HCT116 (cell line): ENCODE results near the gene PTPN22. TPM values are rescaled to one million over a fixed set of nuclear protein-coding genes. Genes with fewer than 3 reads are reported as not detected.

Source experiments
- ATAC-seq: fragments of 200-7000 bp; cut with Tn5 transposase; 2 replicates; pipeline ENCODE4 v1.9.1; 2020; ENCODE audit warnings: mild to moderate bottlenecking, moderate library complexity
- BruUV-seq: library from RNA; stranded (reverse); fragments of 400-500 nt; replicated peaks from 2 replicates; lab custom pipeline; 2021; lab: Mats Ljungman, UMichigan
- CTCF ChIA-PET: fragments of 300-600 bp; sonication (Branson Sonifier 250); formaldehyde crosslinking; loops from one replicate; lab custom pipeline; 2021; ENCODE audit warnings: antibody characterized with exemption; lab: Charles Lee
- POLR2A ChIA-PET: fragments of 300-600, 350-600 bp; sonication (Branson Sonifier 250); formaldehyde crosslinking; loops from one replicate; lab custom pipeline; 2021; ENCODE audit warnings: antibody characterized with exemption; lab: Charles Lee
- RAD21 ChIA-PET, 2 experiments: fragments of 300-600 bp; sonication (Branson Sonifier 250); formaldehyde crosslinking; loops; one replicate each; lab custom pipeline; 2023; ENCODE audit warnings: low total read pairs in 2 of 2; ENCODE audit not compliant: uncharacterized antibody in 2 of 2, unreplicated experiment in 2 of 2, low non-redundant PET in 1 of 2; lab: Charles Lee
- DNase-seq: peaks from one replicate; pipeline ENCODE4 v3.0.0-alpha.2; 2010; ENCODE audit warnings: low read depth, low spot score
- H2AFZ ChIP-seq: fragments of 200-600 bp; shearing (Covaris generic), sonication (generic); 2 replicates; pipeline ENCODE4 v1.6.1; 2017; ENCODE audit warnings: low read depth, mixed run types, mixed read lengths, antibody characterized with exemption, low read length; ENCODE audit not compliant: poor library complexity, severe bottlenecking
- H3K27ac ChIP-seq: 2 replicates; pipeline ENCODE4 v1.5.1; 2012; ENCODE audit warnings: low read depth, low read length
- H3K27me3 ChIP-seq: fragments of 200-600 bp; sonication (generic); 2 replicates; pipeline ENCODE4 v1.6.1; 2016; ENCODE audit warnings: mixed run types, low read length, mixed read lengths; ENCODE audit not compliant: insufficient read depth
- H3K36me3 ChIP-seq, 2 experiments: fragments of 200-500 bp in 1 of 2; fragments of 200-600 bp in 1 of 2; sonication (Bioruptor generic) in 1 of 2; sonication (generic) in 1 of 2; 2 replicates each; pipeline versions ENCODE4 v1.5.1 to v1.6.1; 2014 to 2016; ENCODE audit warnings: low read length in 2 of 2, inconsistent platforms in 1 of 2, mixed read lengths in 1 of 2, mixed run types in 1 of 2; ENCODE audit not compliant: insufficient read depth in 2 of 2, control insufficient read depth in 1 of 2
- H3K4me1 ChIP-seq, 2 experiments: fragments of 200-600 bp in 1 of 2; sonication (generic) in 1 of 2; 2 replicates each; pipeline versions ENCODE4 v1.5.1 to v1.6.1; 2012 to 2017; ENCODE audit warnings: low read length in 2 of 2, inconsistent platforms in 1 of 2, mild to moderate bottlenecking in 1 of 2, mixed read lengths in 1 of 2, mixed run types in 1 of 2, moderate library complexity in 1 of 2; ENCODE audit not compliant: insufficient read depth in 2 of 2, control insufficient read depth in 1 of 2
- H3K4me2 ChIP-seq: fragments of 200-600 bp; sonication (generic); 2 replicates; pipeline ENCODE4 v1.6.1; 2017; ENCODE audit warnings: mixed run types, low read length, mixed read lengths
- H3K4me3 ChIP-seq, 2 experiments: fragments of 200-600 bp in 1 of 2; sonication (generic) in 1 of 2; replicated peaks in 1 of 2; 2 replicates each; pipeline ENCODE4 v1.5.1; 2011 to 2016; ENCODE audit warnings: low read length in 2 of 2, control low read depth in 1 of 2, low read depth in 1 of 2, mild to moderate bottlenecking in 1 of 2, mixed read lengths in 1 of 2, mixed run types in 1 of 2
- H3K79me2 ChIP-seq: fragments of 200-600 bp; sonication (generic); 2 replicates; pipeline ENCODE4 v1.6.1; 2017; ENCODE audit warnings: mild to moderate bottlenecking, mixed run types, low read length, moderate library complexity, mixed read lengths; ENCODE audit not compliant: insufficient read depth
- H3K9ac ChIP-seq: fragments of 200-600 bp; sonication (generic); 2 replicates; pipeline ENCODE4 v1.6.1; 2016; ENCODE audit warnings: low read length, mixed read lengths
- H3K9me2 ChIP-seq: fragments of 200-600 bp; sonication (generic), shearing (Covaris generic); 2 replicates; pipeline ENCODE4 v1.6.1; 2017; ENCODE audit warnings: mixed run types, mild to moderate bottlenecking, moderate library complexity; ENCODE audit not compliant: insufficient read depth
- H3K9me3 ChIP-seq, 2 experiments: fragments of 200-500 bp in 1 of 2; fragments of 200-600 bp in 1 of 2; sonication (Bioruptor generic) in 1 of 2; sonication (generic) in 1 of 2; 2 replicates each; pipeline ENCODE4 v1.6.1; 2014 to 2017; ENCODE audit warnings: low read length in 2 of 2, mixed read lengths in 2 of 2, inconsistent platforms in 1 of 2, low read depth in 1 of 2, mild to moderate bottlenecking in 1 of 2, mixed run types in 1 of 2, moderate library complexity in 1 of 2; ENCODE audit not compliant: control insufficient read depth in 1 of 2, insufficient read depth in 1 of 2
- H4K20me1 ChIP-seq: fragments of 200-600 bp; sonication (generic), shearing (Covaris generic); 2 replicates; pipeline ENCODE4 v1.6.1; 2017; ENCODE audit warnings: mixed run types, mild to moderate bottlenecking, moderate library complexity; ENCODE audit not compliant: insufficient read depth
- CEBPB ChIP-seq: IDR thresholded peaks from 2 replicates; pipeline ENCODE4 v1.6.1; 2012; ENCODE audit warnings: low read depth
- EZH2 ChIP-seq: fragments of 200-600 bp; sonication (generic); IDR thresholded peaks from 2 replicates; pipeline ENCODE4 v1.6.1; 2017; ENCODE audit warnings: antibody characterized with exemption, mixed run types
- JUND ChIP-seq: IDR thresholded peaks from 2 replicates; pipeline ENCODE4 v1.6.1; 2012
- MAX ChIP-seq: IDR thresholded peaks from 2 replicates; pipeline ENCODE4 v1.6.1; 2012
- POLR2A ChIP-seq: IDR thresholded peaks from 2 replicates; pipeline ENCODE4 v1.7.0; 2011; ENCODE audit warnings: borderline replicate concordance; ENCODE audit not compliant: insufficient read depth, insufficient read length; ENCODE audit errors: extremely low read depth
- POLR2AphosphoS5 ChIP-seq: IDR thresholded peaks from 2 replicates; pipeline ENCODE4 v1.6.1; 2011; ENCODE audit warnings: mild to moderate bottlenecking, low read depth, low read length, moderate library complexity
- RAD21 ChIP-seq: IDR thresholded peaks from 2 replicates; pipeline ENCODE4 v1.6.1; 2012; ENCODE audit warnings: low read depth, mild to moderate bottlenecking
- SIN3A ChIP-seq: IDR thresholded peaks from 2 replicates; pipeline ENCODE4 v1.6.1; 2012; ENCODE audit warnings: low read depth
- SP1 ChIP-seq: IDR thresholded peaks from 2 replicates; pipeline ENCODE4 v1.6.1; 2012; ENCODE audit warnings: low read depth
- SRF ChIP-seq: IDR thresholded peaks from 2 replicates; pipeline ENCODE4 v1.6.1; 2012; ENCODE audit warnings: low read depth
- TCF7L2 ChIP-seq: IDR thresholded peaks from 2 replicates; pipeline ENCODE4 v1.7.0; 2011; ENCODE audit warnings: borderline replicate concordance, inconsistent platforms; ENCODE audit not compliant: insufficient read depth, insufficient read length; ENCODE audit errors: extremely low read depth
- ZBTB33 ChIP-seq: IDR thresholded peaks from 2 replicates; pipeline ENCODE4 v1.6.1; 2011; ENCODE audit warnings: mild to moderate bottlenecking, low read length, moderate library complexity; ENCODE audit not compliant: insufficient replicate concordance; ENCODE audit errors: extremely low read depth
- ZNF274 ChIP-seq: fragments of 200-500 bp; sonication (Bioruptor generic); IDR thresholded peaks from 2 replicates; pipeline ENCODE4 v1.6.1; 2014; ENCODE audit warnings: mild to moderate bottlenecking, low read depth, low read length, inconsistent platforms
- intact Hi-C: fragments of 100-400 bp; cut with micrococcal nuclease; formaldehyde crosslinking; loops from 2 replicates; pipeline ENCODE4 v1.10.0; 2022
- total RNA-seq: library from RNA; stranded (reverse); gene quantifications from one replicate; pipeline ENCODE4 v1.2.1, GENCODE V29; 2021; ENCODE audit not compliant: unreplicated experiment

The PTPN22 gene
- total RNA-seq, 1 experiment from 2014 or later, result 0.17 TPM

DNA sequence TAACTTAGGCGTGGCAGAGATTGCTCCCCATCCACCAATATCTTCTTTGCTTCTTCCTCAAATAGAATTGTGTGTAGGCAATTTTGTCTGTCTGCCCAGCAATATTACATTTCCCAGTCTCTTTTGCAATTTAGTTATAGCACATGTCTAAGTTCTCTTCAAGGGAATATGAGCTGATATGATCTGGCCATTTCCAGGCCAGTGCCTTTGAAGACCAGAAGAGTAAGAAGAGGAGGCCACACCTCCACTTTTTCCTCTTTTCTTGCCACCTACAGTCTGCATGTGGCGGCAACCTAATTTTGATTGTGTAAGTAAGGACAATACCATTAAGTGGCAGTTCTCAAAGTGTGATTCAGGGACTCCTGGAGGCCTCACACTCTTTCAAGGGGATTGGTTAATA, 52.9 kb downstream of the PTPN22 start:
- no peaks in the 10 kb centered on the region for H4K20me1 ChIP-seq
- no peak overlapping the region for H3K27ac ChIP-seq
- no peaks in the 10 kb centered on the region for H3K79me2 ChIP-seq
- intact Hi-C loops, result no loop called here
- H3K9me2 ChIP-seq, result no peaks in the 10 kb centered on the region
- POLR2A ChIA-PET, result no interaction called here
- CTCF ChIA-PET, result no interaction called here
- H3K9me3 ChIP-seq, result no peaks in the 10 kb centered on the region
- H2AFZ ChIP-seq, result no peak overlapping the region
- no peak overlapping the region for H3K4me2 ChIP-seq
- H3K27me3 ChIP-seq, result no peaks in the 10 kb centered on the region
- BruUV-seq, result no TSS peak
- H3K4me3 ChIP-seq, result no peak overlapping the region
- H3K36me3 ChIP-seq, result no peaks in the 10 kb centered on the region
- H3K9ac ChIP-seq, result no peak overlapping the region
- RAD21 ChIA-PET, result no interaction called here
- TF ChIP-seq POLR2A (no peak), MAX (no peak), ZBTB33 (no peak), RAD21 (no peak), ZNF274 (no peak), EZH2 (no peak), JUND (no peak), CEBPB (no peak), POLR2AphosphoS5 (no peak), SRF (no peak), TCF7L2 (no peak), SIN3A (no peak), SP1 (no peak)
- TF ChIP-seq, all 23 proteins: peak for 0
- peaks cover 0 to 3% of the 10 kb centered on the region in 2 experiments; a peak in 1 of 4 replicates for H3K4me1 ChIP-seq
- DNase-seq, result no peak
- ATAC-seq, result peak; percentile 55
